Fibroblast of skin of right quadriceps (primary cell): ENCODE results near the gene DGCR2.
"Not testable (repeated sequence)": the region's sequence is repeated elsewhere in the genome, so short reads cannot be mapped to it uniquely, and the experiment has no call there.

Experiments used
- DNase-seq: peaks from one replicate; pipeline ENCODE4 v3.0.0-alpha.2; 2013

The DGCR2 gene

GRCh38 chr22:18994701-18995326 is 127.4 kb downstream of the DGCR2 start:
- DNase-seq = no peak

- DNase-seq = no peak
Measured at GRCh38 chr22:18994056-18994455, 128.2 kb downstream of the DGCR2 start.

- DNase-seq = no peak
Measured at GRCh38 chr22:18992543-18993198, 129.5 kb downstream of the DGCR2 start.

GRCh38 chr22:18991821-18992442 is 130.3 kb downstream of the DGCR2 start:
- no peak for DNase-seq

GRCh38 chr22:18991138-18991432 is 131.1 kb downstream of the DGCR2 start:
- no peak for DNase-seq

GRCh38 chr22:18990355-18991137 is 131.7 kb downstream of the DGCR2 start:
- DNase-seq = no peak

GRCh38 chr22:18988958-18989357 is 133.3 kb downstream of the DGCR2 start:
- DNase-seq = no peak

- DNase-seq = no peak
Measured at GRCh38 chr22:18987765-18988164, 134.4 kb downstream of the DGCR2 start.

- DNase-seq = not testable (repeated sequence)
Measured at GRCh38 chr22:18987114-18987513, 135.1 kb downstream of the DGCR2 start.
